Breast epithelium (tissue), 3 donors: ENCODE results near the gene SNTB2.

Source experiments
- POLR2A ChIP-seq: fragments of 450-650 bp; IDR thresholded peaks from one replicate; pipeline ENCODE4 v1.6.1; 2016; ENCODE audit warnings: antibody characterized with exemption, mild to moderate bottlenecking, moderate library complexity
- POLR2AphosphoS5 ChIP-seq, 3 donors: sonication (generic); formaldehyde crosslinking; IDR thresholded peaks; one replicate each; pipeline ENCODE4 v1.6.1; 2017; ENCODE audit warnings: antibody characterized with exemption in 3 of 3
- TF ChIP-seq, protein P1 (sequence below), 3 donors: fragments of 450-650 bp; IDR thresholded peaks; one replicate each; pipeline ENCODE4 v1.5.1; 2016 to 2017; ENCODE audit warnings: antibody characterized with exemption in 3 of 3, mild to moderate bottlenecking in 3 of 3, moderate library complexity in 3 of 3

DNA sequence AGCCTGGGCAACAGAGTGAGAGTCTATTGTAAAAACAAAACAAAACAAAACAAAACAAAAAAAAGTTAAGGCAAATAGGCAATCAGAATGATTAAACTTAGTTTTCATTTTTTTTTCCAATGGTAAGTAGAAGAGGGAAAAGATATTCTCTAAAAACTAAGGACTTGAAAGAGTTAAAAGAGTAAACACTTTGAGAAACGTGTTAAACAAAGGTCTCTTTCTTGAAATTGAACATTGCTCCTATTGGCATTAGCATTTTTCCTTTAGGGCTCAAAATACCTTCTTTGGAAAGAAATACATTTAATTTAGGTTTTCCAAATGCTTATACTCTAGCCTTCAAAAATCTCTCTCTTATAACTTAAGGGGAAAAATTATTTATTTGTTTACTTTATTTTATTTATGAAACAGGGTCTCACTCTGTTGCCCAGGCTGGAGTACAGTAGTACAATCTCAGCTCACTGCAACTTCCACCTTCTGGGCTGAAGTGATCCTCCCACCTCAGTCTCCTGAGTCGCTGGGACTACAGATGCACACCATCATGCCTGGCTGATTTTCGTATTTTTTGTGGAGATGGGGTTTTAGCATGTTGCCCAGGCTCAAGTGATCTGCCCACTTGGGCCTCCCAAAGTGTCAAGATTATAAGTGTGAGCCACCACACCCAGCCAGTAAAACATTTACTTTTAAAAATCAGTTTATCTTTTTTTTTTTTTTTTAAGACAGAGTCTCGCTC is 79.5 kb downstream of the SNTB2 start:
- TF ChIP-seq, protein P1, sequence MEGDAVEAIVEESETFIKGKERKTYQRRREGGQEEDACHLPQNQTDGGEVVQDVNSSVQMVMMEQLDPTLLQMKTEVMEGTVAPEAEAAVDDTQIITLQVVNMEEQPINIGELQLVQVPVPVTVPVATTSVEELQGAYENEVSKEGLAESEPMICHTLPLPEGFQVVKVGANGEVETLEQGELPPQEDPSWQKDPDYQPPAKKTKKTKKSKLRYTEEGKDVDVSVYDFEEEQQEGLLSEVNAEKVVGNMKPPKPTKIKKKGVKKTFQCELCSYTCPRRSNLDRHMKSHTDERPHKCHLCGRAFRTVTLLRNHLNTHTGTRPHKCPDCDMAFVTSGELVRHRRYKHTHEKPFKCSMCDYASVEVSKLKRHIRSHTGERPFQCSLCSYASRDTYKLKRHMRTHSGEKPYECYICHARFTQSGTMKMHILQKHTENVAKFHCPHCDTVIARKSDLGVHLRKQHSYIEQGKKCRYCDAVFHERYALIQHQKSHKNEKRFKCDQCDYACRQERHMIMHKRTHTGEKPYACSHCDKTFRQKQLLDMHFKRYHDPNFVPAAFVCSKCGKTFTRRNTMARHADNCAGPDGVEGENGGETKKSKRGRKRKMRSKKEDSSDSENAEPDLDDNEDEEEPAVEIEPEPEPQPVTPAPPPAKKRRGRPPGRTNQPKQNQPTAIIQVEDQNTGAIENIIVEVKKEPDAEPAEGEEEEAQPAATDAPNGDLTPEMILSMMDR (IDR thresholded peaks at IDR 0.05), result no peak
- TF ChIP-seq POLR2A (no peak), POLR2AphosphoS5 (IDR thresholded peaks at IDR 0.05) (no peak)
